SH-SY5Y (cell line): ENCODE measurements around the gene DIS3L.

Source experiments
- GATA2 ChIP-seq: IDR thresholded peaks from 2 replicates; pipeline ENCODE4 v1.6.1; 2011; ENCODE audit warnings: mild to moderate bottlenecking, low read depth, low read length
- GATA3 ChIP-seq: IDR thresholded peaks from 2 replicates; pipeline ENCODE4 v1.6.1; 2011; ENCODE audit warnings: low read depth, mild to moderate bottlenecking, low read length, moderate library complexity

DNA sequence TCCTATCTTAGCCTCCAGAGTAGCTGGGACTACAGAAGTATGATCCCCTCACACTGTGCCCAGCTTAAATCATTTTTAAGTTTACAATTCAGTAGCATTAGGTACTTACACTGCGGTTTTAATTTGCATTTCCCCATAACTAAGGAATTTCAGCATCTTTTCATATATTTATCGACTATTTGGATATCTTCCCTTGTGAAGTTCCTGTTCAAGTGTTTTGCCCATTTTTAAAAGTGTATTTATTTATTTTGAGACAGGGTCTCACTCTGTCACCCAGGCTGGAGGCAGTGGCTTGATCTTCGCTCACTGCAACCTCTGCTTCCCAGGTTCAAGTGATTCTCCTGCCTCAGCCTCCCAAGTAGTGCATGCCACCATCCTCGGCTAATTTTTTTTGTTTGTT lies 80.8 kb downstream of the DIS3L start:
- TF ChIP-seq GATA3, result no peak
- no peak for TF ChIP-seq GATA2
